Head of caudate nucleus (tissue), 42 donors: ENCODE data around the gene CACNG5.

Experiments used
- DNase-seq, 42 donors: peaks; one replicate each; pipeline versions ENCODE4 v3.0.0 to v3.0.0-alpha.2; 2020 to 2021; ENCODE audit warnings: mixed read lengths in 7 of 42
- intact Hi-C: fragments of 100-400 bp; cut with DNase I; formaldehyde crosslinking; loops from one replicate; pipeline ENCODE4 v1.15.0; 2022

CACNG5 gene

DNA sequence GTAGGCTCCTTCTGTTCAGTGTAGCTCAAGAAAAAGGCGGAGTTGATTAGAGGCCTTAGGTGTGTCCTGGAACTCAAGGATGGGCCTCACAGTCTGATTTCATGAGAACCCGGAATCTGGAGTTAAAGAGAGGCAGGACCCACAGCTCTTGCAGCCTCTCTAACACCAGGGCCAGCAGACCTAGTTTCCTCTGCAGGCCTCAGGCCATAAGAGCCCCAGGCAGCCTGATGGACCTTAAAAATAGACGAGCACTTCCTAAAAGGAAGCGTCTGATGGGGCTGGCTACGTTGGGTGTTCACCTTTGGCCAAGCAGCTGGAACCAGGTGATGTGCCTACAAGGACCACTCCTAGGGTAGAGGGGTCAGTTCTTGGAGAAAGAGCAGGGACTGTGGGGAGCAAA lies 7.6 kb downstream of the CACNG5 start:
- intact Hi-C loops: loop anchor here (10.0 kb wide), 1 partner anchor 58 kb away; no protein-coding TSS in a partner anchor
- peak in 1 of 42 donors; percentile 0 for DNase-seq

DNA sequence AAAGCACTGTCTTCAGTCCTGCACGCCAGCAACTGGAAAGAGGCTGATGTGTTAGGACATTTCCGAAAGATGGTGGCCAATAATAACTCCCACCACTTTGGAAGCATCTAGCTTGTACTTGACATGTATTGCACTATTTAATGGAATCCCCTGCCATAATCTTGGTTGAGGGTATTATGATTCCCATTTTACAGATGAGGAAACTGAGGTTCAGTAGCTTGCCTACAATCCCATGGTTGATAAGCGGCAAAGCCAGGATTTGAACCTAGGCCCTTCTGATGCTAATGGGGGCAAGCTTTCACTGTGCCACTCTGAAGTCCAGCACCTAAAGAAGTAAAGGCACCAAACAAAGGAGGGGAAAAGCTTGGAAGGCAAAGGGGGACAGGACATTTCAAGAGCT lies 8.0 kb downstream of the CACNG5 start:
- no peak for DNase-seq
- intact Hi-C loops: loop anchor here (10.0 kb wide), 1 partner anchor 58 kb away; no protein-coding TSS in a partner anchor

DNA sequence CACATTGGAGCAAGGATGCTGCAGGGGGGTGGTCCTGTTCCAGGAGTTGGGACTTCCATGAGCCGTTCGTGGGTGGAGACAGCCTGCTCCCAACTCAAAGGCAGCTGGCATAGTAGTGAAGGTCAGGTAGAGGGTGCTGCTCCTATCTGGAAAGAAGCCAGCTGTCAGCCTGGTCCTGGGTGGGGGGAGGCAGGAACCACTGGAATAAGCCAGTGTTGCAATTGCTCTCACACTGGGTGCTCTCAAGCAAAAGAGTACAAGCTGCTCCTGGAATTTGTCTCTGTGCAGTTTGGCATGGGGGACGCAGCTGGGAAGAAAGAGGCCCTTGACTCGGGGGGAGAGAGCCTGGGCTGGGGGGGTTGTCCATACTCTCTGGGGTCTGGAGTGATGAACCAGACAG lies 8.7 kb downstream of the CACNG5 start:
- intact Hi-C loops: loop anchor here (10.0 kb wide), 1 partner anchor 59 kb away; no protein-coding TSS in a partner anchor
- DNase-seq: peak in 1 of 42 donors; percentile 7

DNA sequence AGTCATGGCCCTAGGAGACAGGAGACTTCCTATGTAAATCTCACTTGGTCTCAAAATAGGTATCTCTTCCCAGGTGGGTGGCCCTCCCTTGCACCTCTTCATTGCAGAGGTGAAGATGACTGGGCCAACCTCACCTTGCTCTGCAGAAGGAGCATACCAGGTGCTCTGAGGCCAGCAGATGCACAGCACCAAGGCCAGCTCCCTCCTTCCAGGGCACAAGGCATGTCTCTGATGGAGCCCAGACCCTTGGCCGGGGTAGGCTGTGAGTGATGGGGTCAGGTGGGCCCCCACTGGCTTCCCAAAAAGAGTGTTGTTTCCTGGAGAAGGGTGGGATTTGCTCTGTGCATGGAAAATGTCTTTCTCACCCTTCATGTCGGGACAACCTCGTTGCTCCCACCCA lies 12.8 kb downstream of the CACNG5 start:
- DNase-seq: no peak
- intact Hi-C loops: loop anchor here (10.0 kb wide), 1 partner anchor 63 kb away; no protein-coding TSS in a partner anchor

DNA sequence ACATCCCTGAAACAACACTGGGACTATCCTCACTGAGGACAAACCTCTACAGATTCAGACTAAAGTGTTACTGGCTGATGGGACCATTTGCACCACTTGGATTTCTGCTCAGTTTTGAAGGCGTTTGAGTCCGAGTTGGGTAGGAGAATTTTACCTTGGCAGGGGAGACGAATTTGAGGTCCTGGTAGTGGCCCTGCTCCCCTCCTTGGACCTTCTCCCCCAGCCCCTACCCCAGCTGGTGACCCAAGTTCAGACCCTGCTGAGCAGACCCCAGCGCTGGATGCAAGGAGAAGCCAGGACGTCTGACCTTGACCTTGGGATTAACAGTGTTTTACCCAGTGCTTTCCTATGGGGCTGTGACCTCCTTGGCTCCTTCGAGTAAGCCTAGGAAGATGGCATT lies 13.6 kb downstream of the CACNG5 start:
- no peak for DNase-seq
- intact Hi-C loops: loop anchor here (10.0 kb wide), 1 partner anchor 64 kb away; no protein-coding TSS in a partner anchor

DNA sequence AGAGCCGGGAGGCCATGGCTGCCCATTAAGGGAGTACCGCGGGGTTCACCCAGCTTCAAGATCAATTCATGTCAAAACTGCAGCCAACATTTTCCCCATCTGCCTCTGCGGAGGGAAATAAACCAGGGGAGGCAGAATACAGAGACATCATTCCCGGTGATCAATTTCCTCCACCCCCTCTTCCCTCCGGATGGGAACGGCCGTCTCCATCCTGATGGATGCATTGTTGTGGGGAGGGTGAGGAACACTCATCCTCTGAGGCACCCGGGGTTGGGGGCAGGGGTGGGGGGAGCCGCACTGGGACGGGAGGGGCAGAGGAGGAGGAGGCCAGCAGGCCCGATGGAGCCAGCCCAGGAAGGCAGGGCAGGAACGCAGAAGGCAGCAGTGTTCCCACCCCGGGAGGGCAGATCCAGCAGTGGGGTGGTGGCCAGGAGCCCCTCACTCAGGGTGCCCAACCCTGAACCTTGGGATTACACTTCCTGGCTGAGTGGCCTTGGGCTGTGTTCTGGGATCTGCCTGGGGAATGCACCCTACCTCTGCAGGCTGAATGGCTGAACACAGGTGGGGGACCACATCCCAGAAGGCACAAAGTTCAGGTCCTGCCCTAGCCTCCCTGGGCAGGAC lies 14.2 kb downstream of the CACNG5 start:
- intact Hi-C loops: loop anchor here (10.0 kb wide), 1 partner anchor 64 kb away; no protein-coding TSS in a partner anchor
- no peak for DNase-seq

DNA sequence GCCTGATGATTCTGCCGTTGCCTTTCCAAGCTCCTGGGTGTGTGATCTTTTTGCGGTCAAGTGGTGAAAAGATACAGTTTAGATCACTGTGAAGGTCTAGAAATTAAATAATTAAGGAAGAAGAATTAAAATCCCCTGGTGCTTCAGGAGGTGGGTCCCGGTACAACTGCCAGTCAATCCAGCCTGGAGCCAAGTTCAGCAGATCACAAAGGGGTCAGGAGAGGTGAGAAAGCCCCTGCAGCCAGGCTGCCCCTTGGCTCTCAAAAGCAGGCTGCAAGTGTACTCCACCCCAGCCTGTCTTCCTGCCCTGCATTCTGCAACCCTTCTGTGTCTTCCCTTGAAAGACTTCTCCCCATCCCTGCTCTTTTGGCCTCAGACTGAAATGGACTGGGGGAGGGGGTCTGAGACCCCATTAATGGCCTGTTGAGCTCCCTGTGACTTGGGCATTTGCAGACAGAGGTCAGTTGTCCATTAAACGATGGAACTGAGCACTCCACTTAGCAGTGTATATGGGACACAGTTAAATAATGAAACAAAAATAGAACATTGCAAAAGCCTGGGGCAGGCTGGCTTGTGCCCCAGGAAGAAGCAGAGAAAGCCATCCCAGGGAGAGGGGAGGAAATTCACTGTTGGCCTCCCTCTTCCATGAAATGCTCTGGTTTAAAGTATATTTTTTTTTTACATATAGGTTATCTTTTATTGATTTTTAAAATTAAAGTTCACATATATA lies 15.1 kb downstream of the CACNG5 start:
- intact Hi-C loops: loop anchor here (10.0 kb wide), 1 partner anchor 65 kb away; no protein-coding TSS in a partner anchor
- no peak for DNase-seq

DNA sequence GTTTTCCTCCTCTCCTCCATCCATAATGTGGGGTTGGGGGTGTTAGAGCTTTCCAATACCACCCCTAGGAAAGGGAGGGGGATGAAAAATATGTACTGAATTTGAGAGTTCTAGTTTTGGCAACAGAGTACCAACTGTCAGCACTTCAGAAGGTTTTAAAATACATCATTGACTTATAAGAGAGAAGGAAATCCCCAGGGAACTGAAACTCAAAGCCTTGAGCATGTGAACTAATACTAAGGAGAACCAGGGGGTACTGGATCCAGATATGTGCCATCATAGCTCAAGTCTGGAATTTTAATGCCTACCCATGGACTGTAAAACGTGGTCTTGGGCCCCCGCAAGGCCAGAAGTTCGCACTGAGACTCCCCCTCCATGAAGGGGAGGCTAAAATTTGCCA lies 15.8 kb downstream of the CACNG5 start:
- DNase-seq: no peak
- intact Hi-C loops: no loop called here

DNA sequence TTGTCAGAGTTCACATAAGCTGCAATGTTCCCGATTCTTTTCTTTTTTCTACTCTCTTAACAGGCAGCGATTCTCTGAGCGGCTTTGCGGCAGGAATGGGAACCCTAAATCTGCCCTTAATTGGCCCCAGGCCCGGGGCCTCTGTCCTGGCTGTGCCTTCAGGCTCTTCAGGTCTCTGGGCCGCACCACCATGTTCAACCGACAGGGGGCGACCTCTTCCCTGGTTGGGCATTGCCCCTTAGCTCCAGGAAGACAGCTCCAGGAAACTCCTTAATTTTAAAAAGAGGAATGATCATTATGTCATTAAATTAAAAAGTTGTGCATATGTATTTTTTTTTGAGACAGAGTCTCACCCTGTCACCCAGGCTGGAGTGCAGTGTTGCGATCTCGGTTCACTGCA lies 20.3 kb downstream of the CACNG5 start:
- DNase-seq: no peak
- intact Hi-C loops: no loop called here

DNA sequence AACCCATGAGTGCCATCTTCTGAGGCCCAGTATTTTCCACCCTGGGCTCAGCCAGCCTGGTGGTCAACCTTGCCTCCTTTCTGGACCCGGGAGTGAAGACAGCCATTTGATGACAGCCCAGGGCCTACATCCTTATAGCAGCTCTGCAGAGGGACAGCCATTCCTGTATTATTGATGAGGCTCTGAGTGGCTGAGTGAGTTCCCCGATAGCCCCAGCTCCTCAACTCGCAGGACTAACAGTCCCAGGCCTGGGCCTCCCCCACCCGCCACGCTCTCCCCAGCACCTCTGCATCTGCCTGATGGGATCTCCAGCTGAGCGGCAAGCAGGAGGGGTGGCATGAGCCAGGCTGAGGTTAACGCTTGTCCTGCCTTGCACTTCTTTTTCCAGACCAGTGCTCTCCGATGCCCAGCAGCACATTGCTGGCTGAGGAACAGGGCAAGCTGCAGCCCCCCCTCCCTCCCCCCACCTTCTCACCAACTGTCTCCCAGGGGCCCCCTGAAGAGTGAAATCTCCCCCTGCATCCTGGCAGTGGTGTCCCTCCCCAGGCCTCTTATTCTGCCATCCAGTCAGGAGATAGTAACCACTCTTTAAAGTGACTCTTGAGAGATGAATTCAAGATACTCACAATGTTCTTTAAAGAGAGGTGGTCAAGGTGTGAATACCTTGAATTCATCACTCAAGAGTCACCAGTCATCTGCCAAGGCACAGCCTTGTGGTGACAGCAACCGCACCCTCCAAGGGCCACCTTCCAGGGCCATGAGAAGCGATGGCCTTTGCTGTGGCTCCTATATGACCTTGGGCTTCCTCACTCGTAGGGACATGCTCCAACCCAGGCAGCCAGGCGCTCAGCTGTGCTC lies 23.5 kb downstream of the CACNG5 start:
- no peak for DNase-seq
- intact Hi-C loops: no loop called here

DNA sequence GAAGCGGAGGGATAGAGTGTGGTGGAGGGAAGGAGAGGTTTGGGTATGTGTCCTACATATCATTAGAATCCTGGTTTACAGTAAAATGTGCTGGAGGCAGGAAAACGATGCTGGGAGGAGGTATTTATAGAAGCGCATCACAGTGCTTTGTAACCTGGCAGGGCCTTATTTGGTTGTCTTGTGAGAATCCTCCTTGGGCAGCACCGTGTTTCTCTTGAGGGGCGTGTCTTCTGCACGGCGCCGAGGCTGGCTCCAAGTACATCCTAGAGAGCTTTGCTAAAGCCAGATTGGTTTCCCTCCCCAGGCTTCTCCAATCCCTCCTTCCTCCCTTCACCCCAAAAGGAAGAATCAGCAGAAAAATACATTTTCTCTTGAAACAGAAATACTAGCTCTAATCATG lies 24.4 kb downstream of the CACNG5 start:
- intact Hi-C loops: no loop called here
- no peak for DNase-seq

DNA sequence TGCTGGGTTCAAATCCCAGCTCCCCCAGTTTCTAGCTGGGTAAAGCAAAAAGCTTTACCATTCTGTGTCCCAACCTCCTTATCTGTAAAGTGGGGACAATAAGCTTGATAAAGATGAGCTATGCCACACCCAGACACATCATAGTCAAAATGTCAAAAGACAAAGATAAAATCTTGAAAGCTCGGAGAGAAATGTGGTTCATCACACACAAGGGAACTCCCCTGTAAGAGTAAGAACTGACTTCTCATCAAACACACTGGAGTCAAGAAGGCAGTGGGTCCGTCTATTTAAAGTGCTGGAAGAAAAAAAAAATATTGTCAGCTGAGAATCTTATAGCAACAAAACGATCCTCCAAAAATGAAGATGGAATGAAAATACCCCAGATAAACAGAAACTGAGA lies 25.3 kb downstream of the CACNG5 start:
- intact Hi-C loops: no loop called here
- DNase-seq: no peak

DNA sequence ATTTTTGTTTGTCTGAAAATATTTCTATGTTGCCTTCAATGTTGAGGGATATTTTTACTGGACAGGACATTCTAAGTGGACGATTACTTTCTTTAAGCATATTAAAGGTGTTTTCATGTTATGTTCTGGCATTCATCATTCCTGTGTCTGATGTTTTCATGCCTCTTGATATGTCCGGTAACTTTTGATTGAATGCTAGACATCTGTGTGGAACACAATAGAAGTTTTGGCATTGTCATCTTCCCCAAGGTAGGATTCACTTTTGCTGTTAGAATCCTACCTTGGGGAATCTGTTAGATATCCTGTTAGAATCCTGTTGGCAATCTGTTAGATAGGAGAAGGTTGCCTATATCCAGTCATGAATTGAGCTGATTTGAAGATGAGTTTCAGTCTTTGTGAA lies 28.9 kb downstream of the CACNG5 start:
- DNase-seq: no peak
- intact Hi-C loops: no loop called here

DNA sequence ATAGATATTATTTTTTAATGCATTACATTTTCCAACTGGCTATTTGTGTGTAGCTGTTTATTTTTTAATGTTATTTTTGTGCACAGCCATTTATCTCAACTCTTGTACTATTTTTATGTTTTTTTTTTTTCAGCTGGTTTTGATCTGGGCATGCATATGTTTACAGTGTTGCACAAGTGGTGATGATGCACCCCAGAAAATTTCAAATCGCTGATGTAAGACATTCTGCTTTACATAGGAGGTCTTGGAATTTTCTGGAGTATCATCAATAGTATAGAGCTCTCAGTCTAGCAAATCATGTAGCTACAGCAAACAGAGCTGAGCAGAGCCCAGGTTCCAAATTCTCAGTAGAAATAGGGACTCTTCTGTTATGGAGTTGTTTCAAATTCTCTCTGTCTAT lies 30.2 kb downstream of the CACNG5 start:
- intact Hi-C loops: no loop called here
- no peak for DNase-seq

DNA sequence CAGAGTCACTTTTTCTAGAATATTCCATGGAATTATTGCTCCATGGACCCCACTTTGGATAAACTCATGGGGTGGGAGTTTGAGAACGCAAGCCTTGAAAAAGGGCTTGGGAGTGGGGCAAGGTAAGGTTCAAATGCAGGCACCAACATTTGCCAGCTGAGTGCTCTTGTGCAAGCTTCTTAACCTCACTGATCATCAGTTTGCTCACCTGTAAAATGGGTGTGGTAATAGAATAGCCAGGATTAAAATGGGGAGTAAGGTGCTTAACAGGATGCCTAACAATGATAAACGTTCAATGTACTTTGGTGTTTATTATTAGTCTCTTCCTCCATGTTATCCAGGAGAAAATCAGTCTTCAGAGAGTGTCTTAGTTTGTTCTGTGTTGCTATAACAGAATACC lies 39.0 kb downstream of the CACNG5 start:
- no peak for DNase-seq
- intact Hi-C loops: no loop called here

DNA sequence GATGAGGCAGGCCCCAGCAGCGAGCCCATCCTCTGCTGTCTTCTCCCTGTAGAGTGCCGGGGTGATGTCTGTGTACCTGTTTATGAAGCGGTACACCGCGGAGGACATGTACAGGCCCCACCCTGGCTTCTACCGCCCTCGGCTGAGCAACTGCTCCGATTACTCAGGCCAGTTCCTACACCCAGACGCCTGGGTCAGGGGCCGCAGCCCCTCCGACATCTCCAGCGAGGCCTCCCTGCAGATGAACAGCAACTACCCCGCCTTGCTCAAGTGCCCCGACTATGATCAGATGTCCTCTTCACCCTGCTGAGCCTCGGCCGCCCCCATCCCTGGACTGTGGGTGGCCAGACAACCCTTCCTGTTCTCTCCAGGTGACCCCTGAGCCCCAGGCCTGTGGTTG lies 50.0 kb downstream of the CACNG5 start:
- intact Hi-C loops: no loop called here
- DNase-seq: no peak

DNA sequence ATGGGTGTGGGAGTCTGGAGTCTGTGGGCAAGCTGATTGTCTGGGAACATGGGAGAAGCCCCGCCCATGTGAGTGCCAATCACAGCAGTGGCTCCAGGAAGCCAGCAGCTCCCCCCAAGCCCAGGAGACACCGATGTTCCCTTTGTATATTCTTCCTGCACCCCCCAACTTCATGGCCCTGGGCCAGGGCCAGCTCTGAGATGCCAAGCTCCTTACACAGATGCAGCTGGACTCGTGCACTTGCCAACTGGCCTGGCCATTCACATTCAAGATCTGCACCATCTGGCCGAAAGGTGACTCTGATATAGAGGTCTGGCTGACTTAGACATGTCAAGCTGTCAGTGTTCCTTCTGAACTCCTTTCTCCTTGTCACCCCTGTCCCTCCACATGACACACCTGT lies 50.5 kb downstream of the CACNG5 start:
- DNase-seq: peak in 27 of 42 donors; percentile 6 to 52 (median 27)
- intact Hi-C loops: no loop called here

DNA sequence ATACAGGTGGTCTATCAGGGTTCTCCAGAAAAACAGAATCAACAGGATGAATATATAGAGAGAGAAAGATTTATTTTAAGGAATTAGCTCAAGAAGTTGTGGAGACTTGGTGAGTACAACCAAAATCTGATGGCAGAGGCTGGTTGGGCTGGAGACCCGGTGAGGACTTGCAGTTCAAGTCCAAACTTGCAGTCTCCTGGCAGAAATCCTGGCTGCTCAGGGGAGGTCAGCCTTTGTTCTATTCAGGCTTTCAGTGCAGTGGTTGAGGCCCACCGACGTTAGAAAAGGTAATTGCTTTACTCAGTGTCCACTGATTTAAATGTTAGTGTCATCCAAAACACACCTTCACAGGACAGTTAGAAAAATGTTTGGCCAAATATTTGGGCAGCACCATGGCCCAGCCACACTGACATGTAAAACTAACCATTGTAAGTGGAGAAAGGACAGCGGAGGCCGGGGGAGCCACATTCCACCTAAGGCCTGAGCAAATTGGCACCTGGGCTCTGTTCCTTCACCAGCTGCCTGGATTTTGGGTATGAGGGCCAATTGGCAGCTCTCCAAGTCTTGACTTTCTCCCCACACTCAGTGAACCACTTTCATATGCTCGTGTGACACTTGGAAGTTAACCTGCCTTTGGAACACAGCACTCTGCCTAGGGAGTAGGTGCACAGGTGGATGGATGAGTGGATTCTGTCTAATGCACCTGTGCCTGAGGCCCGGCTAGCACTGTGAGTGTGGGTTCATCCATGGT lies 54.7 kb downstream of the CACNG5 start:
- DNase-seq: no peak
- intact Hi-C loops: no loop called here

DNA sequence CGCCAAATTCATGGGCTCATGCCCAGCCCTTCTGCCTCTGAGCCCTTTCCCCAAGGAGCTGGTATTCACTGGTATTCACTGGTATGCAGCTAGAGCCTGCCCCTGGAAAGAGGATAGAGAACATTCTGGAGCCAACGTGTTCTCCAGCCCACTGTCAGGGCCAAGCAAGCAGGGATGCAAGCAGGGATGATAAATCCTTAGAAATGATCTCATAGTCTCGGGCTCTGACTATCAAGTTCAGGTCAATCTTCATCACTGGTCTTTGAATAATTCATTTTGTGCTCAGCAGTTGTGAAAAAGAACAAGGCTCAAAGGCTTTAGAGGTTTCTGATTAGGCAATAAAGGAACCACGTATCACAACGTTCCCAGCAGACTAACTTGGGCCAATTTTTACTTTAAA lies 57.3 kb downstream of the CACNG5 start:
- intact Hi-C loops: no loop called here
- DNase-seq: no peak
